22Rv1 (cell line): ENCODE results near the gene FAM234A.

ENCODE experiments used
- ZFX ChIP-seq: fragments of 450-650 bp; IDR thresholded peaks from 2 replicates; pipeline ENCODE4 v1.6.1; 2017; ENCODE audit warnings: antibody characterized with exemption, borderline replicate concordance
- TF ChIP-seq, protein P1 (sequence below): fragments of 450-650 bp; IDR thresholded peaks from 2 replicates; pipeline ENCODE4 v1.5.1; 2017; ENCODE audit warnings: mild to moderate bottlenecking

DNA sequence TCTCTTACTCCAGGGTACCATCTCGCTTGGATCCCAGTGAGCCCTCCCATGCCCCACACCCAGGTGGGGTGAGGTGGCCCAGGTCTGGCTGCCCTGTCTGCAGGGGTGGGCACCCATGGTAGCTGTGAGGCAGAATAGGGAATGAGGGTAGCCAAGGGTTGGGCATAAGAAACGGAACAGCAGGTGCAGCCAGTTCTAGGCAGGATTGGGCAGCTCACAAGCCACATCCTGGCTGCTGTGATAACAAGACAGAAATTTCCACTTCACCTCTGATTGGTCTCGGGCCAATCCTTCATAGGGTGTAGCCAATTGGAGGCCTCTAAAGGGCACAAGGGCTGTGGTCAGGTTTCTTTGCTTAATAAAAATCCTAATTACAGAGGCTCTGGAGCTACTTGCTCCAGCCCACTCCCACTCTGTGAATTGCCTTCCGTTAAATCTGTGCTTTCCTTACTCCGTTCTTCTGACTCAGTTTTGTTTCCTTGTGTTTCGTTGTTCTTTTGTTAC, 44.3 kb downstream of the FAM234A start:
- TF ChIP-seq, protein P1, sequence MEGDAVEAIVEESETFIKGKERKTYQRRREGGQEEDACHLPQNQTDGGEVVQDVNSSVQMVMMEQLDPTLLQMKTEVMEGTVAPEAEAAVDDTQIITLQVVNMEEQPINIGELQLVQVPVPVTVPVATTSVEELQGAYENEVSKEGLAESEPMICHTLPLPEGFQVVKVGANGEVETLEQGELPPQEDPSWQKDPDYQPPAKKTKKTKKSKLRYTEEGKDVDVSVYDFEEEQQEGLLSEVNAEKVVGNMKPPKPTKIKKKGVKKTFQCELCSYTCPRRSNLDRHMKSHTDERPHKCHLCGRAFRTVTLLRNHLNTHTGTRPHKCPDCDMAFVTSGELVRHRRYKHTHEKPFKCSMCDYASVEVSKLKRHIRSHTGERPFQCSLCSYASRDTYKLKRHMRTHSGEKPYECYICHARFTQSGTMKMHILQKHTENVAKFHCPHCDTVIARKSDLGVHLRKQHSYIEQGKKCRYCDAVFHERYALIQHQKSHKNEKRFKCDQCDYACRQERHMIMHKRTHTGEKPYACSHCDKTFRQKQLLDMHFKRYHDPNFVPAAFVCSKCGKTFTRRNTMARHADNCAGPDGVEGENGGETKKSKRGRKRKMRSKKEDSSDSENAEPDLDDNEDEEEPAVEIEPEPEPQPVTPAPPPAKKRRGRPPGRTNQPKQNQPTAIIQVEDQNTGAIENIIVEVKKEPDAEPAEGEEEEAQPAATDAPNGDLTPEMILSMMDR, result no peak
- TF ChIP-seq ZFX, result no peak
